ENCODE measurements around the gene IGFN1.

GRCh38 chr1:201267481-201268229, 77.0 kb downstream of the IGFN1 start:
- TF ChIP-seq RAD21 (IDR thresholded peaks at IDR 0.05; ENCODE audit: insufficient read depth, low read depth, low read length) (no peak), CTCF (IDR thresholded peaks at IDR 0.05 in 2 of 3, conservative IDR thresholded peaks at IDR 0.05 in 1 of 3; ENCODE audit: control insufficient read depth in 2 of 3, extremely low read depth in 1 of 3, insufficient read depth in 1 of 3, low read depth in 3 of 3, low read length in 3 of 3) (0 out of 6 replicates have a peak, but pooled peaks of 1 of the 3 experiments have one; percentile 1), NKRF (conservative IDR thresholded peaks at IDR 0.05) (no peak), CBFB (IDR thresholded peaks at IDR 0.05; ENCODE audit: low read depth) (no peak), EZH2 (IDR thresholded peaks at IDR 0.05; ENCODE audit: borderline replicate concordance, control insufficient read depth, low read depth, low read length) (no peak)

All from GM12878 (cell line).